Mucosa of rectum (tissue), 2 donors: ENCODE measurements around the gene PSTK.

ENCODE experiments used
- H3K27ac ChIP-seq, 2 donors: one replicate each; pipeline ENCODE4 v1.7.0; 2013; ENCODE audit warnings: inconsistent platforms in 2 of 2, low read depth in 2 of 2, low read length in 2 of 2
- H3K27me3 ChIP-seq, 2 donors: one replicate each; pipeline ENCODE4 v1.7.0; 2013; ENCODE audit warnings: low read length in 2 of 2; ENCODE audit not compliant: control insufficient read depth in 2 of 2, insufficient read depth in 2 of 2
- H3K36me3 ChIP-seq, 2 donors: one replicate each; pipeline ENCODE4 v1.7.0; 2013; ENCODE audit warnings: low read length in 2 of 2; ENCODE audit not compliant: control insufficient read depth in 2 of 2, insufficient read depth in 2 of 2
- H3K4me1 ChIP-seq, 2 donors: one replicate each; pipeline ENCODE4 v1.7.0; 2013; ENCODE audit warnings: low read length in 2 of 2, mild to moderate bottlenecking in 1 of 2; ENCODE audit not compliant: control insufficient read depth in 2 of 2, insufficient read depth in 2 of 2
- H3K4me3 ChIP-seq, 2 donors: one replicate each; pipeline ENCODE4 v1.7.0; 2013; ENCODE audit warnings: low read length in 2 of 2
- H3K9ac ChIP-seq, 2 donors: one replicate each; pipeline ENCODE4 v1.7.0; 2013; ENCODE audit warnings: low read length in 2 of 2, low read depth in 1 of 2, mild to moderate bottlenecking in 1 of 2
- H3K9me3 ChIP-seq, 2 donors: one replicate each; pipeline ENCODE4 v1.7.0; 2013; ENCODE audit warnings: low read length in 2 of 2; ENCODE audit not compliant: control insufficient read depth in 2 of 2
- donor health status: healthy.
- donor health status: Normal muscosa, but diverticular disease.

PSTK gene

DNA sequence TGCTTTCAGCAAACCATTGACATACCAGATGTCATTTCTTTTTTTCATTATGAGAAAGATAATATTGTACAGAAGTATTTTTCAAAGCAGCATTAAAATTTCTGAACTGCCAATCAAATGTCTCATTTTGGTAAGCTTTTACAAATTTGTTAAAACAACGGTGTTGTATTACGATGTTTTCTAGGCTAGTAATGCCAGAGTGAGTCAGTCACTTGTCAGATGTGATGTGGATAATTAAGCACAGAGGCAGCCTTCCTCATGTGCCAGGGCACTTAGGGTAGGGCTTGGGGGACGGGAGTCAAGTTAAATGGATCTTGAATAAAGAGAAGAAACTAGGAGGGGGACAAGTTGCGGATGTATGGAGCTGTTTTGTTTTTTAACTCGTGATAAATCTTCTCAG is 10.1 kb downstream of the PSTK start:
- H3K27ac ChIP-seq, result no peak overlapping the region
- peaks cover 14 to 26% of the 10 kb centered on the region in 2 donors for H3K36me3 ChIP-seq
- H3K4me1 ChIP-seq, result no peaks in the 10 kb centered on the region
- H3K9me3 ChIP-seq, result no peaks in the 10 kb centered on the region
- H3K9ac ChIP-seq, result no peak overlapping the region
- no peaks in the 10 kb centered on the region for H3K27me3 ChIP-seq
- H3K4me3 ChIP-seq, result no peak overlapping the region

DNA sequence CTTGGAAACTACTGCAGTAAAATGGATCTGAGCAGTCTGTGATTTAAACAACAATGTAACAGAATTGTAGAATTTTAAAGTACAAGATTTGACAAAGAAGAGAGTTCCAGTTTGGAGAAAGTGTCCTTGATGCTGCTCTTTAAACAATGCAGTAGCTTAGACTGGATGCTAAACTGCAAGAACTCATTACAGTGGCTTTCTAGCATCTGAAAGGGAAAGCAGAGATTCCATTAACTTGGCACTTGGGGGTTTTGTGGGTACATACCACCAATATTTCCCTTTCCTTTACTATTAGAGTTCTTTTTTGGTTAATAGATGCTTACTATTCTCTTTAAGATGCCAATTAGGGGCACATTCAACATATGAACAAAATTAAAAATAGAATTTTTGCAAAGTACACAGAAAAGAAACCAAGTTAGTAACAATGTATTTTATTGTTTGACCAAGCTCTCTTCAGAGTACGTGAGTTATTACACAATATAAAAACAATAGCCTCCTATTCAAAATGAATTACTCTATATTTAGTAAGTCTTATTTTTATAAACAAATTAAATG is 11.9 kb downstream of the PSTK start:
- no peak overlapping the region for H3K27ac ChIP-seq
- peaks cover 29 to 38% of the 10 kb centered on the region in 2 donors for H3K36me3 ChIP-seq
- H3K4me1 ChIP-seq, result no peaks in the 10 kb centered on the region
- no peaks in the 10 kb centered on the region for H3K27me3 ChIP-seq
- no peak overlapping the region for H3K4me3 ChIP-seq
- no peaks in the 10 kb centered on the region for H3K9me3 ChIP-seq
- H3K9ac ChIP-seq, result no peak overlapping the region

DNA sequence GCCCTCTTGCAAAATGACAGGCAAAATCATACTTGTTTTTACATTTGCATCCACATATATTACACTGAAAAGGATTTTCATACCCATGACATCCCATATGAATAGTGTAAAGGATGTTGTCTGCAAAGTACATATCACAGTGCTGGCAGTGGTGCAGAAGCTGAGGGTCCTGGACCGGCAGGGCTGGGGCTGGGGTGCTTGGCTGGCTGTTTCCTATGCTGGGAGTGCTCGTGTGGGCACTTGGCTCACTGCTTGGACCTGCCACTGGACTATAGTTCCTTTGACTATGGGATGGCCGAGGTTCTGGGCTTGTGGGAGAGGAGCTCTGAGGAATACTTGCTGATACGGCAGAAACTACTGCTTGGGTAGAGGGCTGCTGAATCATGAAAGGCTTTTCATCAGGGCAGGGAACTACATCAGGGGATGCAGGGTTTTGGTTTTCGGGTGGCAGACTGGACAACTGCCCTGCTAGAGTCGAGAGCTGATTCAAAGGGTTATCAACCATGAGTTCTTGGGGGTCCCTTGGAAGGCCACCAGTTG is 13.7 kb downstream of the PSTK start:
- H3K36me3 ChIP-seq, result peaks cover 35 to 42% of the 10 kb centered on the region in 2 donors
- no peak overlapping the region for H3K4me3 ChIP-seq
- no peak overlapping the region for H3K27ac ChIP-seq
- H3K9me3 ChIP-seq, result no peaks in the 10 kb centered on the region
- H3K27me3 ChIP-seq, result no peaks in the 10 kb centered on the region
- no peak overlapping the region for H3K9ac ChIP-seq
- H3K4me1 ChIP-seq, result no peaks in the 10 kb centered on the region

DNA sequence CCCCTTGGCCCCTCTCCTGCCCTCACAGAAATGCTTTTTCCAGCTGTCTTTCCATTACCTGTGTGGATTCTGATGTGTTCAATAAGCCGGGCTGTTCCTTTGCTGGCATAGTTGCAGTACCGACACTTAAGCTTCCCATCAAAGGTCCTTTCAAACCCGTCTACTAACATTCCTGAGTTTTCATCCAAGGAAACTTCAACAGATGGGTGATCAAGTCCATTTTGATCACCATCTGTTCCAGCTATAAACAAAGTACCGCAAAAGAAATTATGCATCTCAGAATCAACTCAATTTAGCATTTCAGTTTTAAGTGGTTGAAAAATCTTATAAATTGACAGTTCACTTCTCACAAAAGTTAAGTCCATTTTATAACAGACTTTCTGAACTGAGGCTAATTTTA is 15.7 kb downstream of the PSTK start:
- H3K27ac ChIP-seq, result no peak overlapping the region
- H3K27me3 ChIP-seq, result no peaks in the 10 kb centered on the region
- H3K36me3 ChIP-seq, result peaks cover 35 to 36% of the 10 kb centered on the region in 2 donors
- peaks cover 0 to 5% of the 10 kb centered on the region in 2 donors for H3K4me1 ChIP-seq
- H3K9ac ChIP-seq, result no peak overlapping the region
- no peak overlapping the region for H3K4me3 ChIP-seq
- H3K9me3 ChIP-seq, result no peaks in the 10 kb centered on the region

DNA sequence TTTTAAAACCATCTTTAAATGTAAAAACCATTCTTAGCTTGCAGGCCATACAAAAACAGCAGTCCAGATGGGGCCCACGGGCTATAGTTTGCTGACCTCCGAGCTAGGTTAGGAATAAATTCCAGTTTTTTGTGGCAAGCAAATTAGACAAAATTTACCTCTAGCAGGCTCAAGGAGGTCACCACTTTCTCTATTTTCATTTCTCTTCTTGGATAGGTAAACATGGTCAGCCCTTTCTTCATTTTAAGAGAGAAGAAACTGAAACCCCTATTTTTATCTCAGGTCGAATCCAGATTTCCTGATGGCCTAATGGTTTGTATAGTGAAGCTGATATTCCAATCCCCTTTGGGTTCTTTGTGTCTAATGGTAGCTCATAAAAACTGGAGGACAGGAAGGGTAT is 17.7 kb downstream of the PSTK start:
- Histone ChIP-seq H3K27ac (no peak overlapping the region), H3K36me3 (peaks cover 31 to 32% of the 10 kb centered on the region in 2 donors), H3K9me3 (no peaks in the 10 kb centered on the region), H3K27me3 (no peaks in the 10 kb centered on the region), H3K4me3 (no peak overlapping the region), H3K9ac (no peak overlapping the region), H3K4me1 (peaks cover 0 to 5% of the 10 kb centered on the region in 2 donors)

DNA sequence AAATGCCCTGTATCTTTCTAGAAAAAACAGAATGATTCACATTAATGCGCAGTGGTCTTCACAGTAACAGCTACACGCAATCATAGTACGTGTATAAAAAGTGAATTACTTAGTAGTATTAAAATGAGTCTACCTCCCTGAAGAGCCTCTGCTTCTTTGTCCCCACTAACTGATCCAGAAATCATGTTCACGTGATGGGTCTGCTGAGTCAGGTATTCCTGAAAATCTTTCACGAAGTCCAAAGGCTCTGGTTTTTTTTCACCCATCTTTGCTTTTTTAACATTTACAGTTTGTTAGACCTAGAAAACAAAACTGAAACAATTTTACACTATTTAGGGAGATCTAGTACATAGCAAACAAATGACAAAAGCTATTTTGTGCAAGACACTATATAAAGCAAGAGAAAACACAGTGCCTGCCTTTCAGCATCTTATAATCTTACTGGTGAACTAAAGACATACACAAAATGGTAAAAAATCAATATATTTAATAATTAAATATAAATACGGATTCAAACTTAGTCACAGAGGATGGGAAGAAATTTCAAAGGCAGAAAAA is 18.2 kb downstream of the PSTK start:
- Histone ChIP-seq H3K4me1 (peaks cover 0 to 5% of the 10 kb centered on the region in 2 donors), H3K36me3 (peaks cover 30 to 32% of the 10 kb centered on the region in 2 donors)

DNA sequence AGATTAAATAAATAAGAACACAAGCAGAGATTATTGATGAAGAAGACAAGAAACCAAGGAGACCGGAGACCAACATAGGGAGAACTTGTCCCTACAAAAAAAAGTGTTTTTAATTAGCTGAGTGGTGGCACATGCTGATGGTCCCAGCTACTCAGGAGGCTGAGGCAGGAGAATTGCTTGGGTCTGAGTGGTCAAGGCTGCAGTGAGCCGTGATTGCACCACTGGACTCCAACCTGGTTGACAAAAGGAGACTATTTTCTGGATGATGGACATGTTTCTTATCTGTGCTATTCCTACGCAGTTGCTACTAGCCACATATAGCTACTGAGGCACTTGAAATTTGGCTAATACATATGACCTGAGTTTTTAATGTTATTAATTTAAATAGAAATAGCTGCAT is 18.7 kb downstream of the PSTK start:
- Histone ChIP-seq H3K27ac (no peak overlapping the region), H3K9ac (no peak overlapping the region), H3K27me3 (no peaks in the 10 kb centered on the region), H3K9me3 (no peaks in the 10 kb centered on the region), H3K4me1 (peaks cover 0 to 5% of the 10 kb centered on the region in 2 donors), H3K4me3 (no peak overlapping the region), H3K36me3 (peaks cover 27 to 29% of the 10 kb centered on the region in 2 donors)

More for the DNA sequence above, 18.2 kb downstream of the PSTK start:
- Histone ChIP-seq H3K4me3 (no peak overlapping the region), H3K27ac (no peak overlapping the region), H3K27me3 (no peaks in the 10 kb centered on the region), H3K9me3 (no peaks in the 10 kb centered on the region), H3K9ac (no peak overlapping the region)

DNA sequence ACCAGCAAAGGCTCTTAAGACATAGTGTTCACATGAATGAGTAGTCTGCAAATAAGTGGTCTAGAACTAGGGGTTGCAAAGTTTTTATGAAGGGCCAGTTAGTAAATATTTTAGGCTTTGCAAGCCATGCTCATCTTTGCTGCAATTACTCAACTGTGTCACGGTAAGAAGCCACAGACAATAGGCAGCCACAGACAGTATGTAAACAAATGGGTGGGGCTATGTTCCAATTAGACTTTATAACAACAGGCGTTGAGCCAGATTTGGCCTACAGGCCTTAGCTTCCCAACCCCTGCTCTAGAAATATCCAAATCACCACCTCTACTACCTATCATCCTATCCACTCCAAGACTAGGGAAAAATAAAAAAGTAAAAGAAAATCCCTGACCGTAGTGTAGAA is 19.1 kb downstream of the PSTK start:
- Histone ChIP-seq H3K4me1 (peaks cover 0 to 5% of the 10 kb centered on the region in 2 donors), H3K27ac (no peak overlapping the region)

DNA sequence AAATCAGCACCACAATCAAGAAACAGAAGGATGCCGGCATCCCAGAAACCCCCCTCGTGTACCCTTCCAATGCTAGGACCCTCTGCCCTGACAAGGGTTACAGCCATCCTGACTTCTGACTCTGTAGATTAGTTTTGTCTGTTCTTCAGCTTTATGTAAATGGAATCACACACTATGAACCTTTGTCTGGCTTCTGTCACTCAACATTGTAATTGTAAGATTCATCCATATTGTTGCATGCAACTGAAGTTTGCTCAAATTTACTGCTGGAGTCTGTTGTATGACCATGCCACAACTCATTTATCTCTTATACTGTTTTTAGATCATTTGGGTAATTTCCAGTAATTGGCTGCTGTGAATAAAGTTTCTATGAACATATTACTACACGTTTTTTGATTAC is 20.0 kb downstream of the PSTK start:
- Histone ChIP-seq H3K36me3 (peaks cover 17 to 22% of the 10 kb centered on the region in 2 donors), H3K9me3 (no peaks in the 10 kb centered on the region), H3K27me3 (no peaks in the 10 kb centered on the region), H3K4me3 (no peak overlapping the region), H3K27ac (no peak overlapping the region), H3K4me1 (peaks cover 0 to 5% of the 10 kb centered on the region in 2 donors), H3K9ac (no peak overlapping the region)

More for the DNA sequence above, 19.1 kb downstream of the PSTK start:
- Histone ChIP-seq H3K4me3 (no peak overlapping the region), H3K9ac (no peak overlapping the region), H3K27me3 (no peaks in the 10 kb centered on the region), H3K36me3 (peaks cover 23 to 25% of the 10 kb centered on the region in 2 donors), H3K9me3 (no peaks in the 10 kb centered on the region)

DNA sequence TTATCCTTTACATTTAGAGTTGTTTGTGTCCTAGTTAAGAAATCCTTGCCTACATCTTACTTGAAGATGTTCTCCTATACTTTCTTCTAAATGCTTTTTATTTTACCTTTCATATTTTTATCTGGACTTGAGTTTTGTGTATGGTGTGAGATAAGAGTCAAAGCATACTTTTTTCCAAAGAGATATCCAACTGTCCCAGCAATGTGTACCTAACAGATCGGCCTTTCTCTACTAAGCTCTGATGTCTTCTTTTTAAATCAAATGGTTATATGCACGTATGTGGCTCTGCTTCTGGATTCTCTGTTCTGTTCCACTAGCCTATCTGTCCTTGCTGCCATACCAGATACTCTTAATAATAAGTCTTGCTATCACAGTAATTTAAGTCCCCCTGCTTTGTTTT is 21.2 kb downstream of the PSTK start:
- no peak overlapping the region for H3K4me3 ChIP-seq
- no peaks in the 10 kb centered on the region for H3K9me3 ChIP-seq
- H3K27ac ChIP-seq, result no peak overlapping the region
- H3K9ac ChIP-seq, result no peak overlapping the region
- H3K4me1 ChIP-seq, result peaks cover 0 to 5% of the 10 kb centered on the region in 2 donors
- peaks cover 9 to 13% of the 10 kb centered on the region in 2 donors for H3K36me3 ChIP-seq
- no peaks in the 10 kb centered on the region for H3K27me3 ChIP-seq
